Body of pancreas (tissue), 4 donors: ENCODE results near the gene PCYT2. TPM values are rescaled to one million over a fixed set of nuclear protein-coding genes. Genes with fewer than 3 reads are reported as not detected.

ENCODE experiments used
- ATAC-seq: fragments of 150-250 bp; one replicate; pipeline ENCODE4 v1.9.1; 2016
- DNase-seq, 4 donors: peaks; one replicate each; pipeline ENCODE4 v3.0.0-alpha.2; 2019
- H3K27ac ChIP-seq, 4 donors: fragments of 200-600 bp; sonication (generic); 1 replicate in 3 of 4; 2 replicates in 1 of 4; pipeline versions ENCODE4 v1.5.1 to v1.6.1; 2016 to 2019; ENCODE audit warnings: mild to moderate bottlenecking in 1 of 4, mixed read lengths in 1 of 4, moderate library complexity in 1 of 4
- H3K27me3 ChIP-seq, 2 donors: fragments of 200-600 bp; sonication (generic); one replicate each; pipeline ENCODE4 v1.6.0; 2016; ENCODE audit warnings: mild to moderate bottlenecking in 1 of 2
- H3K36me3 ChIP-seq, 2 donors: fragments of 200-600 bp; sonication (generic); replicated peaks in 1 of 2; 2 replicates each; pipeline ENCODE4 v1.5.1; 2016; ENCODE audit warnings: low read depth in 2 of 2; ENCODE audit not compliant: insufficient read depth in 1 of 2
- H3K4me1 ChIP-seq: fragments of 200-600 bp; sonication (generic); one replicate; pipeline ENCODE4 v1.6.0; 2016
- H3K4me3 ChIP-seq, 2 donors: fragments of 200-600 bp; sonication (generic); 1 replicate in 1 of 2; 2 replicates in 1 of 2; pipeline ENCODE4 v1.5.1; 2016 to 2019
- H3K9me3 ChIP-seq, 3 donors: fragments of 200-600 bp; sonication (generic); 1 replicate in 2 of 3; 2 replicates in 1 of 3; pipeline ENCODE4 v1.5.1; 2016
- POLR2A ChIP-seq, 3 donors: fragments of 450-650 bp; IDR thresholded peaks; one replicate each; pipeline ENCODE4 v1.6.1; 2016; ENCODE audit warnings: antibody characterized with exemption in 3 of 3, mild to moderate bottlenecking in 2 of 3
- WGBS, 2 donors: methylation state at CpG; one replicate each; pipeline ENCODE4 v1.1.5; 2017; 5-methylcytosine and 5-hydroxymethylcytosine counted together
- intact Hi-C: fragments of 100-400 bp; cut with DNase I; formaldehyde crosslinking; loops from one replicate; pipeline ENCODE4 v1.15.1; 2023
- total RNA-seq, 2 donors: library from RNA; depleted of rRNA; stranded (reverse); fragments of >200 nt; gene quantifications; one replicate each; pipeline ENCODE4 v1.1.0, GENCODE V29; 2016
- TF ChIP-seq, protein P1 (sequence below), 7 experiments: fragments of 450-650 bp in 4 of 7; fragments of 200-600 bp in 3 of 7; sonication (generic) in 3 of 7; IDR thresholded peaks; one replicate each; pipeline ENCODE4 v1.5.1; 2016 to 2019; ENCODE audit warnings: antibody characterized with exemption in 7 of 7

Gene PCYT2
- total RNA-seq, 2 donors from 2014 or later, result 13.0 to 25.1 TPM

- no peak for TF ChIP-seq POLR2A (IDR thresholded peaks at IDR 0.05)
- TF ChIP-seq, protein P1, sequence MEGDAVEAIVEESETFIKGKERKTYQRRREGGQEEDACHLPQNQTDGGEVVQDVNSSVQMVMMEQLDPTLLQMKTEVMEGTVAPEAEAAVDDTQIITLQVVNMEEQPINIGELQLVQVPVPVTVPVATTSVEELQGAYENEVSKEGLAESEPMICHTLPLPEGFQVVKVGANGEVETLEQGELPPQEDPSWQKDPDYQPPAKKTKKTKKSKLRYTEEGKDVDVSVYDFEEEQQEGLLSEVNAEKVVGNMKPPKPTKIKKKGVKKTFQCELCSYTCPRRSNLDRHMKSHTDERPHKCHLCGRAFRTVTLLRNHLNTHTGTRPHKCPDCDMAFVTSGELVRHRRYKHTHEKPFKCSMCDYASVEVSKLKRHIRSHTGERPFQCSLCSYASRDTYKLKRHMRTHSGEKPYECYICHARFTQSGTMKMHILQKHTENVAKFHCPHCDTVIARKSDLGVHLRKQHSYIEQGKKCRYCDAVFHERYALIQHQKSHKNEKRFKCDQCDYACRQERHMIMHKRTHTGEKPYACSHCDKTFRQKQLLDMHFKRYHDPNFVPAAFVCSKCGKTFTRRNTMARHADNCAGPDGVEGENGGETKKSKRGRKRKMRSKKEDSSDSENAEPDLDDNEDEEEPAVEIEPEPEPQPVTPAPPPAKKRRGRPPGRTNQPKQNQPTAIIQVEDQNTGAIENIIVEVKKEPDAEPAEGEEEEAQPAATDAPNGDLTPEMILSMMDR (IDR thresholded peaks at IDR 0.05), result no peak
- Histone ChIP-seq H3K36me3 (peaks cover 6 to 13% of the 10 kb centered on the region in 2 donors), H3K27me3 (no peaks in the 10 kb centered on the region), H3K27ac (no peak overlapping the region), H3K4me3 (no peak overlapping the region), H3K9me3 (no peaks in the 10 kb centered on the region), H3K4me1 (peaks cover 26% of the 10 kb centered on the region)
- intact Hi-C loops, result no loop called here
- ATAC-seq (no peak), DNase-seq (no peak)
- 91 to 93% methylated on average over 16 of the region's 16 CpGs for WGBS, 2 donors
These were observed 22.1 kb downstream of the PCYT2 start for GRCh38 chr17:81888988-81889595.

- intact Hi-C loops, result no loop called here
- ATAC-seq, result no peak
- no peak for DNase-seq
- Histone ChIP-seq H3K36me3 (peaks cover 6 to 13% of the 10 kb centered on the region in 2 donors), H3K27me3 (no peaks in the 10 kb centered on the region), H3K27ac (no peak overlapping the region), H3K4me1 (peaks cover 26% of the 10 kb centered on the region), H3K9me3 (no peaks in the 10 kb centered on the region), H3K4me3 (no peak overlapping the region)
- WGBS, 2 donors, result 92 to 93% methylated on average over 42 to 44 of the region's 44 CpGs
- TF ChIP-seq, protein P1 (IDR thresholded peaks at IDR 0.05), result no peak
- no peak for TF ChIP-seq POLR2A (IDR thresholded peaks at IDR 0.05)
These were observed 22.9 kb downstream of the PCYT2 start for GRCh38 chr17:81888105-81888987.

- Histone ChIP-seq H3K4me3 (no peak overlapping the region), H3K9me3 (no peaks in the 10 kb centered on the region), H3K27me3 (no peaks in the 10 kb centered on the region), H3K4me1 (peaks cover 14% of the 10 kb centered on the region), H3K36me3 (peaks cover 6 to 13% of the 10 kb centered on the region in 2 donors), H3K27ac (no peak overlapping the region)
- intact Hi-C loops, result no loop called here
- 67 to 92% methylated on average over 1 to 11 of the region's 11 CpGs for WGBS, 2 donors
- ATAC-seq (no peak), DNase-seq (no peak)
- no peak for TF ChIP-seq POLR2A (IDR thresholded peaks at IDR 0.05)
These were observed 25.2 kb downstream of the PCYT2 start for GRCh38 chr17:81885869-81886548.

GRCh38 chr17:81885454-81885853 is 25.7 kb downstream of the PCYT2 start:
- TF ChIP-seq, protein P1 (IDR thresholded peaks at IDR 0.05), result no peak
- TF ChIP-seq POLR2A (IDR thresholded peaks at IDR 0.05), result no peak
- Histone ChIP-seq H3K9me3 (no peaks in the 10 kb centered on the region), H3K4me3 (no peak overlapping the region), H3K27ac (no peak overlapping the region), H3K27me3 (no peaks in the 10 kb centered on the region), H3K4me1 (peaks cover 10% of the 10 kb centered on the region), H3K36me3 (peaks cover 6 to 13% of the 10 kb centered on the region in 2 donors)
- WGBS, 2 donors, result 82 to 89% methylated on average over 10 of the region's 10 CpGs
- intact Hi-C loops, result no loop called here
- DNase-seq (no peak), ATAC-seq (no peak)

DNA sequence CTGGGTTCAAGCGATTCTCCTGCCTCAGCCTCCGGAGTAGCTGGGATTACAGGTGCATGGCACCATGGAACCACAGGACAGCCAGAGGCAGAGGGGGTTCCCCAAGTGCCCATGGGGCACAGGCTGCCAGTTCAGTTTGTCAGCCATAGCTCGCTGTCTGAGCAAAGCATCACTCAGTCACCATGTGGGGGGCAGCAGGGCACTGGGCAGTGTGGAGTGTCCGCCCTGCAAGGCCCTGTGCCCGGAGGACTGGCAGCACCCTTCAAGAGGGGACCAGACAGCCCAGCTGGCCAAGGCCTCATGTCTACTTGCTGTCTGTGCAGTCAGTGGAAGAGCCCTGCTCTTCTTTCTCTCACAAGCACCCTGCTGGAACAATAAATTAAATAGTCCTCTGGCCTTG is 26.2 kb downstream of the PCYT2 start:
- 87 to 97% methylated on average over 3 to 5 of the region's 5 CpGs for WGBS, 2 donors
- no peak overlapping the region for H3K27ac ChIP-seq
- no peak overlapping the region for H3K4me3 ChIP-seq
- TF ChIP-seq, protein P1 (IDR thresholded peaks at IDR 0.05), result no peak
- no peaks in the 10 kb centered on the region for H3K27me3 ChIP-seq
- H3K36me3 ChIP-seq, result peaks cover 6 to 13% of the 10 kb centered on the region in 2 donors
- H3K4me1 ChIP-seq, result peaks cover 5% of the 10 kb centered on the region
- intact Hi-C loops, result no loop called here
- no peaks in the 10 kb centered on the region for H3K9me3 ChIP-seq
- ATAC-seq (no peak), DNase-seq (no peak)
